ENCODE data around the gene TBXT. TPM values are rescaled to one million over a fixed set of nuclear protein-coding genes. Genes with fewer than 3 reads are reported as not detected.

Gene TBXT
- total and polyA plus RNA-seq, 2 of the 8 experiments (the other 6 are each of a cell fraction or from before 2014, with no cell fraction given), result 0.18 to 0.24 TPM

- CTCF ChIA-PET (ENCODE audit: partially characterized antibody), result interaction anchor here (1.2 kb wide), 1 partner anchor 13 kb away, joined by 3 read pairs; no protein-coding TSS in a partner anchor
- H2BK120ac ChIP-seq (replicated peaks; ENCODE audit: low read depth, low read length), result no peak overlapping the region
- peaks cover 0 to 12% (median 4%) of the 10 kb centered on the region in 4 experiments; a peak in 3 of 7 replicates for H3K27me3 ChIP-seq (replicated peaks in 1 of 4; ENCODE audit: control insufficient read depth in 3 of 4, extremely low read depth in 1 of 4, insufficient read depth in 3 of 4, low read length in 3 of 4)
- DNase-seq (ENCODE audit: low read depth in 1 of 2, low spot score in 2 of 2), result no peak
- WGBS, 2 experiments (ENCODE audit: extremely low coverage in 1 of 2, insufficient coverage in 1 of 2, insufficient read length in 1 of 2, insufficient replicate concordance in 2 of 2, low coverage in 1 of 2, low lambda C conversion rate in 2 of 2, missing lambda C conversion rate in 1 of 2), result 83% methylated on average over 10 of the region's 10 CpGs; no CpG with 5 or more reads in 1 of the 2 experiments
- no peaks in the 10 kb centered on the region for H3K36me3 ChIP-seq (ENCODE audit: control insufficient read depth in 2 of 4, insufficient read depth in 4 of 4, low read length in 3 of 4)
- H3K14ac ChIP-seq (ENCODE audit: insufficient read length), result no peak overlapping the region
- no peak for FAIRE-seq
- H3K79me2 ChIP-seq (ENCODE audit: control insufficient read depth in 1 of 2, insufficient read depth in 2 of 2, low read length in 2 of 2), result no peaks in the 10 kb centered on the region
- H2BK5ac ChIP-seq (ENCODE audit: low read depth, low read length), result no peak overlapping the region
- H2BK12ac ChIP-seq (ENCODE audit: low read depth, low read length), result no peak overlapping the region
- no peak overlapping the region for H2AK5ac ChIP-seq (ENCODE audit: low read depth, low read length)
- H3K4me2 ChIP-seq (ENCODE audit: insufficient read depth in 1 of 2, low read depth in 2 of 2, low read length in 2 of 2), result no peak overlapping the region
- POLR2A ChIA-PET (ENCODE audit: partially characterized antibody), result no interaction called here
- H4K5ac ChIP-seq (ENCODE audit: insufficient read length, low read depth, low read length), result no peak overlapping the region
- TF ChIP-seq CHD2 (IDR thresholded peaks at IDR 0.05; ENCODE audit: low read length), result no peak
- no peak for TF ChIP-seq CBX8 (IDR thresholded peaks at IDR 0.05; ENCODE audit: borderline replicate concordance, low read depth, low read length)
- no peak for TF ChIP-seq HDAC6 (IDR thresholded peaks at IDR 0.05; ENCODE audit: low read depth, low read length)
- no peak for TF ChIP-seq SIRT6 (IDR thresholded peaks at IDR 0.05; ENCODE audit: low read length)
- TF ChIP-seq GABPA (IDR thresholded peaks at IDR 0.05; ENCODE audit: borderline replicate concordance, insufficient read depth, low read length), result no peak
- TF ChIP-seq, protein P1, sequence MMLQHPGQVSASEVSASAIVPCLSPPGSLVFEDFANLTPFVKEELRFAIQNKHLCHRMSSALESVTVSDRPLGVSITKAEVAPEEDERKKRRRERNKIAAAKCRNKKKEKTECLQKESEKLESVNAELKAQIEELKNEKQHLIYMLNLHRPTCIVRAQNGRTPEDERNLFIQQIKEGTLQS (IDR thresholded peaks at IDR 0.05; ENCODE audit: insufficient read depth, low read depth, low read length), result no peak
- no peak for TF ChIP-seq SAP30 (IDR thresholded peaks at IDR 0.05; ENCODE audit: insufficient read depth, insufficient replicate concordance, low read length)
- TF ChIP-seq SIX5 (IDR thresholded peaks at IDR 0.05; ENCODE audit: low read depth, low read length), result no peak
- no peak for TF ChIP-seq POU5F1 (IDR thresholded peaks at IDR 0.05; ENCODE audit: low read depth, low read length)
- TF ChIP-seq TEAD4 (IDR thresholded peaks at IDR 0.05; ENCODE audit: low read depth, low read length), result no peak
- no peak overlapping the region for H3K18ac ChIP-seq (ENCODE audit: extremely low read depth, low read length)
- no peak overlapping the region for H2BK20ac ChIP-seq (ENCODE audit: low read length)
- H3K4me1 ChIP-seq (replicated peaks in 1 of 4; ENCODE audit: control insufficient read depth in 3 of 4, insufficient read depth in 4 of 4, low read length in 3 of 4), result peaks cover 0 to 3% (median 0%) of the 10 kb centered on the region in 4 experiments; a peak in 2 of 7 replicates
- H3K4me3 ChIP-seq (ENCODE audit: extremely low read depth in 1 of 4, insufficient read depth in 2 of 4, low read depth in 3 of 4, low read length in 4 of 4), result no peak overlapping the region
- H3K4ac ChIP-seq (replicated peaks; ENCODE audit: insufficient read length, low read depth, low read length), result no peak overlapping the region
- no peak overlapping the region for H4K91ac ChIP-seq (replicated peaks; ENCODE audit: insufficient read length, low read length)
- H3K23ac ChIP-seq (ENCODE audit: insufficient read length), result no peak overlapping the region
- no peaks in the 10 kb centered on the region for H3K9me3 ChIP-seq (ENCODE audit: insufficient read depth in 2 of 2, low read depth in 1 of 2, low read length in 1 of 2)
- H3K79me1 ChIP-seq (ENCODE audit: low read depth, low read length), result no peaks in the 10 kb centered on the region
- no peak overlapping the region for H2AFZ ChIP-seq (ENCODE audit: low read length)
- H2BK15ac ChIP-seq (ENCODE audit: low read length), result no peak overlapping the region
- H4K8ac ChIP-seq (ENCODE audit: extremely low read depth, insufficient read depth, low read length), result no peak overlapping the region
- H3K9ac ChIP-seq (replicated peaks in 1 of 4; ENCODE audit: extremely low read depth in 1 of 4, low read depth in 3 of 4, low read length in 3 of 4), result no peak overlapping the region
- no peak overlapping the region for H3K27ac ChIP-seq (ENCODE audit: low read depth, low read length)
- H3K23me2 ChIP-seq (ENCODE audit: low read depth, low read length), result no peaks in the 10 kb centered on the region; the same call in 1 of the 2 replicates
- no peaks in the 10 kb centered on the region for H4K20me1 ChIP-seq (replicated peaks in 1 of 2; ENCODE audit: control insufficient read depth in 1 of 2, insufficient read depth in 2 of 2, low read length in 2 of 2)
- no peak overlapping the region for H3K56ac ChIP-seq (replicated peaks; ENCODE audit: insufficient read length, low read depth, low read length)
These were observed 24.5 kb upstream of the TBXT start for GRCh38 chr6:166192136-166192535.

All from H1 (cell line).